ENCODE data around the gene ZFHX3. TPM values are rescaled to one million over a fixed set of nuclear protein-coding genes. Genes with fewer than 3 reads are reported as not detected.

Gene ZFHX3
- total RNA-seq, 4 donors from 2014 or later: 9.1 to 34.0 (median 12.0) TPM

- Histone ChIP-seq H3K4me1 (no peaks in the 10 kb centered on the region), H3K27ac (no peak overlapping the region), H3K9me3 (no peaks in the 10 kb centered on the region), H3K27me3 (no peaks in the 10 kb centered on the region), H3K36me3 (no peaks in the 10 kb centered on the region), H3K4me3 (no peak overlapping the region)
- no peak for DNase-seq
- TF ChIP-seq POLR2A (IDR thresholded peaks at IDR 0.05) (no peak), CTCF (IDR thresholded peaks at IDR 0.05) (no peak)
- intact Hi-C loops (cut with DNase I; ENCODE audit: low total_unique reads): no loop called here
Observed at GRCh38 chr16:72769876-72770275, 278.1 kb downstream of the ZFHX3 start.

- Histone ChIP-seq H3K9me3 (no peaks in the 10 kb centered on the region), H3K4me3 (no peak overlapping the region), H3K27me3 (no peaks in the 10 kb centered on the region), H3K27ac (no peak overlapping the region), H3K36me3 (no peaks in the 10 kb centered on the region), H3K4me1 (no peaks in the 10 kb centered on the region)
- intact Hi-C loops (cut with DNase I; ENCODE audit: low total_unique reads): no loop called here
- TF ChIP-seq POLR2A (IDR thresholded peaks at IDR 0.05) (no peak), CTCF (IDR thresholded peaks at IDR 0.05) (no peak)
- DNase-seq: no peak
Observed at GRCh38 chr16:72768591-72768990, 279.3 kb downstream of the ZFHX3 start.

- Histone ChIP-seq H3K4me1 (no peaks in the 10 kb centered on the region), H3K27ac (no peak overlapping the region), H3K9me3 (no peaks in the 10 kb centered on the region), H3K36me3 (no peaks in the 10 kb centered on the region), H3K4me3 (no peak overlapping the region), H3K27me3 (no peaks in the 10 kb centered on the region)
- intact Hi-C loops (cut with DNase I; ENCODE audit: low total_unique reads): no loop called here
- no peak for TF ChIP-seq POLR2A (IDR thresholded peaks at IDR 0.05)
- no peak for TF ChIP-seq CTCF (IDR thresholded peaks at IDR 0.05)
- DNase-seq: no peak
Observed at GRCh38 chr16:72766506-72766905, 281.4 kb downstream of the ZFHX3 start.

- no peaks in the 10 kb centered on the region for H3K9me3 ChIP-seq
- no peaks in the 10 kb centered on the region for H3K27me3 ChIP-seq
- no peak overlapping the region for H3K27ac ChIP-seq
- intact Hi-C loops (cut with DNase I; ENCODE audit: low total_unique reads): no loop called here
- no peak for DNase-seq
- TF ChIP-seq POLR2A (IDR thresholded peaks at IDR 0.05): no peak
- no peak for TF ChIP-seq CTCF (IDR thresholded peaks at IDR 0.05)
- no peaks in the 10 kb centered on the region for H3K4me1 ChIP-seq
- no peaks in the 10 kb centered on the region for H3K36me3 ChIP-seq
- H3K4me3 ChIP-seq: no peak overlapping the region
Observed at GRCh38 chr16:72764015-72764654, 283.8 kb downstream of the ZFHX3 start.

GRCh38 chr16:72760581-72760980 is 287.3 kb downstream of the ZFHX3 start:
- peaks cover 0 to 3% of the 10 kb centered on the region in 2 donors for H3K9me3 ChIP-seq
- intact Hi-C loops (cut with DNase I; ENCODE audit: low total_unique reads): no loop called here
- DNase-seq: no peak
- no peaks in the 10 kb centered on the region for H3K36me3 ChIP-seq
- no peak overlapping the region for H3K4me3 ChIP-seq
- H3K4me1 ChIP-seq: no peaks in the 10 kb centered on the region
- no peak overlapping the region for H3K27ac ChIP-seq
- no peaks in the 10 kb centered on the region for H3K27me3 ChIP-seq
- no peak for TF ChIP-seq POLR2A (IDR thresholded peaks at IDR 0.05)
- TF ChIP-seq CTCF (IDR thresholded peaks at IDR 0.05): no peak

All from uterus (tissue), 4 donors.